ENCODE data around the gene SERINC5. TPM values are rescaled to one million over a fixed set of nuclear protein-coding genes. Genes with fewer than 3 reads are reported as not detected.
"Not testable (repeated sequence)": the region's sequence is repeated elsewhere in the genome, so short reads cannot be mapped to it uniquely, and the experiment has no call there.

SERINC5 gene
- total and polyA plus RNA-seq, 12 donors = 2.3 to 21.9 (median 14.8) TPM

GRCh38 chr5:80092486-80093107 is 163.3 kb downstream of the SERINC5 start:
- intact Hi-C loops (cut with DNase I) = loop anchor here in 7 of 10 donors (1.0 to 10.0 kb wide), 7 partner anchors 182 to 216 kb away; no protein-coding TSS in a partner anchor
- 90 to 91% methylated on average over 8 of the region's 8 CpGs for WGBS, 2 donors
- Histone ChIP-seq H3K27me3 (no peaks in the 10 kb centered on the region), H3K36me3 (no peaks in the 10 kb centered on the region), H3K9me3 (no peaks in the 10 kb centered on the region), H3K4me3 (no peak overlapping the region), H3K4me1 (peaks cover 0 to 15% (median 7%) of the 10 kb centered on the region in 9 donors), H3K27ac (peak overlapping the region in 1 of 10 donors; percentile 29)
- TF ChIP-seq CTCF (IDR thresholded peaks at IDR 0.05) = no peak
- no peak for DNase-seq
- peak in 1 of 8 donors; percentile 25 for ATAC-seq

- DNase-seq = peak; percentile 32 to 35
- not testable (repeated sequence) for H3K4me3 ChIP-seq, H3K36me3 ChIP-seq, H3K27me3 ChIP-seq, H3K9me3 ChIP-seq
- intact Hi-C loops (cut with DNase I) = loop anchor here (1.0 to 10.0 kb wide), 9 partner anchors 183 to 217 kb away; no protein-coding TSS in a partner anchor
- peak overlapping the region in 2 of 10 donors; percentile 2 to 22 for H3K27ac ChIP-seq
- WGBS, 2 donors = 30 to 38% methylated on average over 15 of the region's 15 CpGs
- peak; percentile 42 to 87 (median 75) for ATAC-seq
- peak; percentile 69 to 90 (median 79) for TF ChIP-seq CTCF (IDR thresholded peaks at IDR 0.05)
- H3K4me1 ChIP-seq = peaks cover 0 to 15% (median 7%) of the 10 kb centered on the region in 9 donors
Observed at GRCh38 chr5:80091792-80092192, 164.1 kb downstream of the SERINC5 start.

- Histone ChIP-seq H3K4me1 (peaks cover 0 to 15% (median 7%) of the 10 kb centered on the region in 9 donors), H3K36me3 (no peaks in the 10 kb centered on the region), H3K4me3 (no peak overlapping the region), H3K27ac (no peak overlapping the region), H3K27me3 (no peaks in the 10 kb centered on the region), H3K9me3 (no peaks in the 10 kb centered on the region)
- DNase-seq (no peak), ATAC-seq (no peak)
- intact Hi-C loops (cut with DNase I) = loop anchor here in 9 of 10 donors (1.0 to 10.0 kb wide), 9 partner anchors 184 to 218 kb away; no protein-coding TSS in a partner anchor
- 92 to 96% methylated on average over 5 of the region's 5 CpGs for WGBS, 2 donors
- no peak for TF ChIP-seq CTCF (IDR thresholded peaks at IDR 0.05)
Observed at GRCh38 chr5:80090884-80091166, 165.0 kb downstream of the SERINC5 start.

GRCh38 chr5:80083101-80083890 is 172.6 kb downstream of the SERINC5 start:
- peak in 1 of 2 donors; percentile 31 for DNase-seq
- Histone ChIP-seq H3K27ac (peak overlapping the region in 9 of 10 donors; percentile 37 to 82 (median 66)), H3K9me3 (no peaks in the 10 kb centered on the region), H3K36me3 (peaks cover 0 to 27% (median 0%) of the 10 kb centered on the region in 9 donors), H3K4me3 (peak overlapping the region in 9 of 10 donors; percentile 15 to 50 (median 43)), H3K27me3 (no peaks in the 10 kb centered on the region), H3K4me1 (peaks cover 3 to 21% (median 13%) of the 10 kb centered on the region in 9 donors)
- intact Hi-C loops (cut with DNase I) = loop anchor here (2.0 to 10.0 kb wide), 12 partner anchors 91 to 1061 kb away; partner anchors contain the start of gene MTX3 (in 3 of the 10)
- peak; percentile 74 to 89 (median 84) for ATAC-seq
- TF ChIP-seq CTCF (IDR thresholded peaks at IDR 0.05) = peak; percentile 60 to 78 (median 73)
- 25 to 31% methylated on average over 19 of the region's 19 CpGs for WGBS, 2 donors
